ENCODE measurements around the gene APOBEC3C.
A peak's percentile ranks its signal among the peaks of the same experiment; 100 is the strongest.
"Not testable (repeated sequence)": the region's sequence is repeated elsewhere in the genome, so short reads cannot be mapped to it uniquely, and the experiment has no call there.

The APOBEC3C gene

GRCh38 chr22:39007177-39007576, 6.9 kb upstream of the APOBEC3C start:
- H3K4me3 Mint-ChIP-seq = no peak overlapping the region
- no peaks in the 10 kb centered on the region for H3K27me3 Mint-ChIP-seq
- H3K4me1 Mint-ChIP-seq = peaks cover 16% of the 10 kb centered on the region
- no peaks in the 10 kb centered on the region for H3K9me3 Mint-ChIP-seq
- no peak overlapping the region for H3K27ac Mint-ChIP-seq
- ATAC-seq = no peak
- no peaks in the 10 kb centered on the region for H3K36me3 Mint-ChIP-seq

- not testable (repeated sequence) for H3K36me3 Mint-ChIP-seq, H3K9me3 Mint-ChIP-seq, H3K4me3 Mint-ChIP-seq, H3K27me3 Mint-ChIP-seq, ATAC-seq
- Mint-ChIP-seq H3K4me1 (peaks cover 17% of the 10 kb centered on the region), H3K27ac (peak overlapping the region; percentile 57)
Observed at GRCh38 chr22:39008271-39008850, 5.7 kb upstream of the APOBEC3C start.

- Mint-ChIP-seq H3K36me3 (no peaks in the 10 kb centered on the region), H3K27ac (peak overlapping the region; percentile 6), H3K9me3 (no peaks in the 10 kb centered on the region), H3K27me3 (no peaks in the 10 kb centered on the region), H3K4me1 (peaks cover 26% of the 10 kb centered on the region), H3K4me3 (no peak overlapping the region)
- ATAC-seq = no peak
Observed at GRCh38 chr22:39010946-39011345, 3.1 kb upstream of the APOBEC3C start.

GRCh38 chr22:39012533-39013511, 1.2 kb upstream of the APOBEC3C start:
- H3K4me1 Mint-ChIP-seq = peaks cover 41% of the 10 kb centered on the region
- no peaks in the 10 kb centered on the region for H3K27me3 Mint-ChIP-seq
- H3K4me3 Mint-ChIP-seq = peak overlapping the region; percentile 38
- ATAC-seq = no peak
- peaks cover 10% of the 10 kb centered on the region for H3K36me3 Mint-ChIP-seq
- no peaks in the 10 kb centered on the region for H3K9me3 Mint-ChIP-seq
- peak overlapping the region; percentile 99 for H3K27ac Mint-ChIP-seq

- H3K4me1 Mint-ChIP-seq = peaks cover 42% of the 10 kb centered on the region
- not testable (repeated sequence) for H3K9me3 Mint-ChIP-seq, H3K27me3 Mint-ChIP-seq, ATAC-seq
- H3K36me3 Mint-ChIP-seq = peaks cover 16% of the 10 kb centered on the region
- H3K27ac Mint-ChIP-seq = peak overlapping the region; percentile 99
- H3K4me3 Mint-ChIP-seq = peak overlapping the region; percentile 100
Observed at GRCh38 chr22:39013561-39013941, 506 bp upstream of the APOBEC3C start.

- peaks cover 44% of the 10 kb centered on the region for H3K4me1 Mint-ChIP-seq
- H3K27me3 Mint-ChIP-seq, H3K9me3 Mint-ChIP-seq: not testable (repeated sequence)
- ATAC-seq = peak; percentile 50
- H3K27ac Mint-ChIP-seq = peak overlapping the region; percentile 99
- peaks cover 25% of the 10 kb centered on the region for H3K36me3 Mint-ChIP-seq
- H3K4me3 Mint-ChIP-seq = peak overlapping the region; percentile 100
Observed at GRCh38 chr22:39014723-39015121, 665 bp downstream of the APOBEC3C start.

GRCh38 chr22:39016592-39016991, 2.5 kb downstream of the APOBEC3C start:
- Mint-ChIP-seq H3K27me3 (no peaks in the 10 kb centered on the region), H3K27ac (peak overlapping the region; percentile 71), H3K4me1 (peaks cover 56% of the 10 kb centered on the region), H3K9me3 (no peaks in the 10 kb centered on the region), H3K36me3 (peaks cover 25% of the 10 kb centered on the region), H3K4me3 (peak overlapping the region; percentile 54)
- ATAC-seq = no peak

- Mint-ChIP-seq H3K9me3 (no peaks in the 10 kb centered on the region), H3K36me3 (peaks cover 25% of the 10 kb centered on the region), H3K4me3 (no peak overlapping the region), H3K4me1 (peaks cover 63% of the 10 kb centered on the region), H3K27me3 (no peaks in the 10 kb centered on the region), H3K27ac (peak overlapping the region; percentile 50)
- ATAC-seq = no peak
Observed at GRCh38 chr22:39017596-39018365, 3.7 kb downstream of the APOBEC3C start.

GRCh38 chr22:39020021-39020651, 6.1 kb downstream of the APOBEC3C start:
- not testable (repeated sequence) for ATAC-seq, H3K9me3 Mint-ChIP-seq, H3K27me3 Mint-ChIP-seq
- Mint-ChIP-seq H3K27ac (peak overlapping the region; percentile 96), H3K36me3 (peaks cover 41% of the 10 kb centered on the region), H3K4me1 (peaks cover 68% of the 10 kb centered on the region), H3K4me3 (peak overlapping the region; percentile 97)

- peak overlapping the region; percentile 96 for H3K27ac Mint-ChIP-seq
- H3K36me3 Mint-ChIP-seq = peaks cover 52% of the 10 kb centered on the region
- H3K4me3 Mint-ChIP-seq = peak overlapping the region; percentile 97
- H3K4me1 Mint-ChIP-seq = peaks cover 74% of the 10 kb centered on the region
- no peaks in the 10 kb centered on the region for H3K9me3 Mint-ChIP-seq
- ATAC-seq = no peak
- no peaks in the 10 kb centered on the region for H3K27me3 Mint-ChIP-seq
Observed at GRCh38 chr22:39021552-39022250, 7.6 kb downstream of the APOBEC3C start.

GRCh38 chr22:39024519-39025308, 10.7 kb downstream of the APOBEC3C start:
- ATAC-seq = no peak
- Mint-ChIP-seq H3K9me3 (no peaks in the 10 kb centered on the region), H3K4me3 (no peak overlapping the region), H3K27me3 (no peaks in the 10 kb centered on the region), H3K27ac (peak overlapping the region; percentile 80), H3K36me3 (peaks cover 43% of the 10 kb centered on the region), H3K4me1 (peaks cover 70% of the 10 kb centered on the region)

- no peaks in the 10 kb centered on the region for H3K27me3 Mint-ChIP-seq
- H3K27ac Mint-ChIP-seq = peak overlapping the region; percentile 80
- no peak for ATAC-seq
- peaks cover 49% of the 10 kb centered on the region for H3K36me3 Mint-ChIP-seq
- no peaks in the 10 kb centered on the region for H3K9me3 Mint-ChIP-seq
- no peak overlapping the region for H3K4me3 Mint-ChIP-seq
- peaks cover 58% of the 10 kb centered on the region for H3K4me1 Mint-ChIP-seq
Observed at GRCh38 chr22:39026509-39027150, 12.6 kb downstream of the APOBEC3C start.

- no peak overlapping the region for H3K4me3 Mint-ChIP-seq
- H3K9me3 Mint-ChIP-seq = no peaks in the 10 kb centered on the region
- no peak for ATAC-seq
- H3K36me3 Mint-ChIP-seq = peaks cover 55% of the 10 kb centered on the region
- H3K27ac Mint-ChIP-seq = peak overlapping the region; percentile 49
- no peaks in the 10 kb centered on the region for H3K27me3 Mint-ChIP-seq
- H3K4me1 Mint-ChIP-seq = peaks cover 48% of the 10 kb centered on the region
Observed at GRCh38 chr22:39027717-39028116, 13.7 kb downstream of the APOBEC3C start.

Measured in stimulated activated memory B cell treated with anti-CD40 and anti-IgM and Interleukin-4, amounts not matched to agents 10 μg/mL and 1 μg/mL and 100 μg/mL, for 72 hours (primary cell).